ENCODE data around the gene ABCD4. TPM values are rescaled to one million over a fixed set of nuclear protein-coding genes. Genes with fewer than 3 reads are reported as not detected.
A peak's percentile ranks its signal among the peaks of the same experiment; 100 is the strongest.

The ABCD4 gene
- total RNA-seq, 1 experiment from 2014 or later, result 45.3 TPM

GRCh38 chr14:74302152-74302628 lies 544 bp downstream of the ABCD4 start (continued):
- TF ChIP-seq SP1 (IDR thresholded peaks at IDR 0.05; ENCODE audit: low read depth) (no peak; the same call in 1 of the 2 replicates), MAX (IDR thresholded peaks at IDR 0.05) (0 out of 2 replicates have a peak, but pooled peaks have one; percentile 37), EGR1 (IDR thresholded peaks at IDR 0.05; ENCODE audit: low read depth) (peak; percentile 37; the same call in 1 of the 2 replicates), POLR2A (IDR thresholded peaks at IDR 0.05; ENCODE audit: borderline replicate concordance, extremely low read depth, insufficient read depth, insufficient read length) (no peak), CBX3 (IDR thresholded peaks at IDR 0.05; ENCODE audit: low read depth) (no peak), ZNF274 (IDR thresholded peaks at IDR 0.05; ENCODE audit: low read depth, low read length) (no peak), EZH2 (IDR thresholded peaks at IDR 0.05) (no peak), SIN3A (IDR thresholded peaks at IDR 0.05; ENCODE audit: low read depth) (peak; percentile 52; the same call in 1 of the 2 replicates), YY1 (IDR thresholded peaks at IDR 0.05; ENCODE audit: extremely low read depth, insufficient replicate concordance, low read depth, low read length) (no peak), RAD21 (IDR thresholded peaks at IDR 0.05; ENCODE audit: low read depth) (0 out of 2 replicates have a peak, but pooled peaks have one; percentile 8), JUND (IDR thresholded peaks at IDR 0.05) (no peak)
- TF ChIP-seq, protein P1, sequence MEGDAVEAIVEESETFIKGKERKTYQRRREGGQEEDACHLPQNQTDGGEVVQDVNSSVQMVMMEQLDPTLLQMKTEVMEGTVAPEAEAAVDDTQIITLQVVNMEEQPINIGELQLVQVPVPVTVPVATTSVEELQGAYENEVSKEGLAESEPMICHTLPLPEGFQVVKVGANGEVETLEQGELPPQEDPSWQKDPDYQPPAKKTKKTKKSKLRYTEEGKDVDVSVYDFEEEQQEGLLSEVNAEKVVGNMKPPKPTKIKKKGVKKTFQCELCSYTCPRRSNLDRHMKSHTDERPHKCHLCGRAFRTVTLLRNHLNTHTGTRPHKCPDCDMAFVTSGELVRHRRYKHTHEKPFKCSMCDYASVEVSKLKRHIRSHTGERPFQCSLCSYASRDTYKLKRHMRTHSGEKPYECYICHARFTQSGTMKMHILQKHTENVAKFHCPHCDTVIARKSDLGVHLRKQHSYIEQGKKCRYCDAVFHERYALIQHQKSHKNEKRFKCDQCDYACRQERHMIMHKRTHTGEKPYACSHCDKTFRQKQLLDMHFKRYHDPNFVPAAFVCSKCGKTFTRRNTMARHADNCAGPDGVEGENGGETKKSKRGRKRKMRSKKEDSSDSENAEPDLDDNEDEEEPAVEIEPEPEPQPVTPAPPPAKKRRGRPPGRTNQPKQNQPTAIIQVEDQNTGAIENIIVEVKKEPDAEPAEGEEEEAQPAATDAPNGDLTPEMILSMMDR (IDR thresholded peaks at IDR 0.05 in 2 of 3, conservative IDR thresholded peaks at IDR 0.05 in 1 of 3; ENCODE audit: borderline replicate concordance in 1 of 3, insufficient read depth in 1 of 3, low read depth in 2 of 3, low read length in 2 of 3), result peak in 2 of 3 experiments; percentile 48 to 64; a peak in 5 of 6 replicates

DNA sequence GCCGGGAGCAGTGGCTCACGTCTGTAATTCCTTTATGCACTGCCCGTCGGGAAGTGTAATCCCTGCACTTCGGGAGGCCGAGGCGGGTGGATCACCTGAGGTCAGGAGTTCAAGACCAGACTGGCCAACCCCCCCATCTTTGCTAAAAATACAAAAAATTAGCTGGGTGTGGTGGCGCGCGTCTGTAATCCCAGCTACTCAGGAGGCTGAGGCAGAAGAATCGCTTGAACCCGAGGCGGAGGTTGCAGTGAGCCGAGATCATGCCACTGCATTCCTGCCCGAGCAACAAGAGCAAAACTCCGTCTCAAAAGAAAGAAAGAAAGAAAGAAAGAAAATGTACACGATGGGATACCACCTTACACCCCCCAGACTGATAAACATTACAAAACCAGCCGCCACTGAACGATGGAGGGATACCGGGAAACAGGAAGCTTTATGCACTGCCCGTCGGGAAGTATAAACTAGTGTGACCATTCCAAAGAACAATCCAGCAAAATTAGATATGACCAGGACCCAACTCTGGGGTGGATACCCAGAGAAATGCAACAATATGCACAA lies 1.1 kb downstream of the ABCD4 start:
- CTCF ChIA-PET, result no interaction called here
- TF ChIP-seq CBX3 (IDR thresholded peaks at IDR 0.05; ENCODE audit: low read depth) (no peak), REST (IDR thresholded peaks at IDR 0.05; ENCODE audit: low read depth) (no peak), POLR2A (IDR thresholded peaks at IDR 0.05; ENCODE audit: borderline replicate concordance, extremely low read depth, insufficient read depth, insufficient read length) (no peak), SP1 (IDR thresholded peaks at IDR 0.05; ENCODE audit: low read depth) (no peak), EZH2 (IDR thresholded peaks at IDR 0.05) (no peak), ZNF274 (IDR thresholded peaks at IDR 0.05; ENCODE audit: low read depth, low read length) (no peak), SRF (IDR thresholded peaks at IDR 0.05; ENCODE audit: low read depth) (no peak), EGR1 (IDR thresholded peaks at IDR 0.05; ENCODE audit: low read depth) (no peak), TCF7L2 (IDR thresholded peaks at IDR 0.05; ENCODE audit: borderline replicate concordance, extremely low read depth, insufficient read depth, insufficient read length) (no peak), RAD21 (IDR thresholded peaks at IDR 0.05; ENCODE audit: low read depth) (no peak)

More for the DNA sequence above, 1.1 kb downstream of the ABCD4 start:
- H3K36me3 ChIP-seq (ENCODE audit: control insufficient read depth in 1 of 2, insufficient read depth in 2 of 2, low read length in 2 of 2), result peaks cover 4% of the 10 kb centered on the region in 2 experiments; a peak in 2 of 4 replicates
- H3K27ac ChIP-seq (ENCODE audit: low read depth, low read length), result peak overlapping the region; percentile 78
- peaks cover 44% of the 10 kb centered on the region for H3K79me2 ChIP-seq (ENCODE audit: insufficient read depth, low read length)
- ChIA-PET RAD21 (ENCODE audit: low non-redundant PET in 1 of 2, low total read pairs in 2 of 2, uncharacterized antibody in 2 of 2, unreplicated experiment in 2 of 2) (interaction anchor here in 1 of 2 experiments (0.6 kb wide), 1 partner anchor 11 kb away, joined by 3 read pairs; no protein-coding TSS in a partner anchor), POLR2A (interaction anchor here (1.0 to 1.2 kb wide), 2 partner anchors 26 to 577 kb away, joined by 3 read pairs; no protein-coding TSS in a partner anchor)
- peak overlapping the region; percentile 47 for H2AFZ ChIP-seq (ENCODE audit: low read depth, low read length, poor library complexity, severe bottlenecking)
- peak overlapping the region; percentile 78 to 83 for H3K4me3 ChIP-seq (replicated peaks in 1 of 2; ENCODE audit: low read depth in 1 of 2, low read length in 2 of 2)
- peaks cover 13 to 39% of the 10 kb centered on the region in 2 experiments for H3K4me1 ChIP-seq (ENCODE audit: control insufficient read depth in 1 of 2, insufficient read depth in 2 of 2, low read length in 2 of 2)
- H3K4me2 ChIP-seq (ENCODE audit: low read length), result peak overlapping the region; percentile 80
- H3K9ac ChIP-seq (ENCODE audit: low read length), result peak overlapping the region; percentile 73
- DNase-seq (ENCODE audit: low read depth, low spot score), result no peak
- no peaks in the 10 kb centered on the region for H3K9me3 ChIP-seq (ENCODE audit: control insufficient read depth in 1 of 2, insufficient read depth in 1 of 2, low read depth in 1 of 2, low read length in 2 of 2)
- no peaks in the 10 kb centered on the region for H4K20me1 ChIP-seq (ENCODE audit: insufficient read depth)
- BruUV-seq (replicated peaks), result no TSS peak
- intact Hi-C loops (cut with micrococcal nuclease), result no loop called here
- no peaks in the 10 kb centered on the region for H3K9me2 ChIP-seq (ENCODE audit: insufficient read depth)
- peak; percentile 1; the same call in 1 of the 2 replicates for ATAC-seq
- H3K27me3 ChIP-seq (ENCODE audit: insufficient read depth, low read length), result no peaks in the 10 kb centered on the region
